OCI-LY1 (cell line): ENCODE results near the gene TARS1.

ENCODE experiments used
- CTCF ChIP-seq: fragments of 200-600 bp; sonication (generic), shearing (Covaris generic); IDR thresholded peaks from 2 replicates; pipeline ENCODE4 v1.5.1; 2017; ENCODE audit warnings: mild to moderate bottlenecking, antibody characterized with exemption, low read length, moderate library complexity, mixed read lengths
- EZH2 ChIP-seq: fragments of 200-600 bp; sonication (generic), shearing (Covaris generic); IDR thresholded peaks from 2 replicates; pipeline ENCODE4 v1.8.0; 2017; ENCODE audit warnings: borderline replicate concordance, mixed run types, mild to moderate bottlenecking, antibody characterized with exemption, low read length, moderate library complexity, mixed read lengths

- TF ChIP-seq CTCF, result no peak
- no peak for TF ChIP-seq EZH2
Observed at GRCh38 chr5:33501260-33501659, 60.5 kb downstream of the TARS1 start.
